ENCODE measurements around the gene SH3BP4. TPM values are rescaled to one million over a fixed set of nuclear protein-coding genes. Genes with fewer than 3 reads are reported as not detected.

SH3BP4 gene
- total RNA-seq, 1 donor, result 115 TPM

DNA sequence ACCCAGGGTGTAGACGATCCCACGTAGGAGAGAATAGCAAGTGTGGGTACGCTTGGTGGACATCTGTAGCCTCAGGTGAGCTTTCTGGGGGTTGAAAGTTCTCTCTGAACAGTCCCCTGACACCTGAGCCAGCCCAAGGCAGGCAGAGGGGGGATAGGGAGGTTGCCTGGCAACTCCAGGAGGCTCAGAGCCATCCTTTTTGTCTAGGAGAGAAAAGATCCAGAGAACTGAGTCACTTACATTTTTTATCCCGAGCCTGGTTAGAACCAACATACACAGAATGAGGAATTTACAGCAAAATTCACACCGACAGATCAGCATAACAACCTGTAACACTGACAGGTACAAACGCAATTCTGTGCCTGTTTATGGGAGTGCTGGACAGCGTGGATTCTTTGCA lies 113.2 kb downstream of the SH3BP4 start:
- TF ChIP-seq, protein P1, sequence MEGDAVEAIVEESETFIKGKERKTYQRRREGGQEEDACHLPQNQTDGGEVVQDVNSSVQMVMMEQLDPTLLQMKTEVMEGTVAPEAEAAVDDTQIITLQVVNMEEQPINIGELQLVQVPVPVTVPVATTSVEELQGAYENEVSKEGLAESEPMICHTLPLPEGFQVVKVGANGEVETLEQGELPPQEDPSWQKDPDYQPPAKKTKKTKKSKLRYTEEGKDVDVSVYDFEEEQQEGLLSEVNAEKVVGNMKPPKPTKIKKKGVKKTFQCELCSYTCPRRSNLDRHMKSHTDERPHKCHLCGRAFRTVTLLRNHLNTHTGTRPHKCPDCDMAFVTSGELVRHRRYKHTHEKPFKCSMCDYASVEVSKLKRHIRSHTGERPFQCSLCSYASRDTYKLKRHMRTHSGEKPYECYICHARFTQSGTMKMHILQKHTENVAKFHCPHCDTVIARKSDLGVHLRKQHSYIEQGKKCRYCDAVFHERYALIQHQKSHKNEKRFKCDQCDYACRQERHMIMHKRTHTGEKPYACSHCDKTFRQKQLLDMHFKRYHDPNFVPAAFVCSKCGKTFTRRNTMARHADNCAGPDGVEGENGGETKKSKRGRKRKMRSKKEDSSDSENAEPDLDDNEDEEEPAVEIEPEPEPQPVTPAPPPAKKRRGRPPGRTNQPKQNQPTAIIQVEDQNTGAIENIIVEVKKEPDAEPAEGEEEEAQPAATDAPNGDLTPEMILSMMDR (IDR thresholded peaks at IDR 0.05; ENCODE audit: insufficient read depth, low read depth, low read length), result no peak
- DNase-seq (ENCODE audit: low read depth), result no peak
- no peak overlapping the region for H3K4me3 ChIP-seq (ENCODE audit: low read depth, low read length)

DNA sequence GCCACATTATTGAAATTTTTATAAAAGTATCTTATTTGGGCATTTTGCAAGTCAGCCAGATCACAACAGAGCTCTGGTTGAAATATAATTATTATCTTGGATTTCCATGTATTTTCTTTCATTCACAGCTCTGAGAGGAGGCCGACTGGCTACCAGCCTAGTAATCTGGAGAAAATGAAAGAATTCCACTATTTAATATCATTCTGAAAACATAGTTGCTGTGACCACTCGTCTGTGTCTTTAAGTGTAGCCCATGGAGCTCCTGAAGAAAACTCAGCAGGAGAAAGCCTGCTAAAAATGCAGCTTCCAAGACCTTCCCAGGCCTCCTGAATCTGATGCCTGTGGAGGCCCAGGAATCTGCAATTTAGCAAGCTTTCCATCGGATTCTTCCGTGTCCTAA lies 114.7 kb downstream of the SH3BP4 start:
- TF ChIP-seq, protein P1 (IDR thresholded peaks at IDR 0.05; ENCODE audit: insufficient read depth, low read depth, low read length), result no peak
- no peak for DNase-seq (ENCODE audit: low read depth)
- H3K4me3 ChIP-seq (ENCODE audit: low read depth, low read length), result no peak overlapping the region

DNA sequence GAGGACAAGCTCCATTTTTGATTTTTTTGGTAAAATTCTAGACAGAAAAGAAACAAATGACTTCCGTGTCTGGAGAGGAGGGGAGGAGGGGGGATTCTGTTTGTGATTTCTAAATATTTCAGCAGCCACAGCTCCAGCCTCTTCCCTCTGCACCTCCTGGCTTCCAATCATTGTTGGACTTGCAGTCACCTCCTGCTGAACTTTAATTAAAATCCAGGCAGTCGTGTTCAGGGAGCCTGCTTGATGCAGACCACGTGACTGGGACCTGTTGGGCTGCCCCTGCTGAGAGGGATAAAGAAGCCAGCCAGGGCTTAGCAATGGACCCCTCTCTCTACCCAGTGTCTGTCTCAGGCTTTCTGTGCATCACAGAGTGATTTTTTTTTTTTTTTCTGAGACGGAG lies 115.1 kb downstream of the SH3BP4 start:
- TF ChIP-seq, protein P1 (IDR thresholded peaks at IDR 0.05; ENCODE audit: insufficient read depth, low read depth, low read length), result no peak
- DNase-seq (ENCODE audit: low read depth), result no peak
- no peak overlapping the region for H3K4me3 ChIP-seq (ENCODE audit: low read depth, low read length)

DNA sequence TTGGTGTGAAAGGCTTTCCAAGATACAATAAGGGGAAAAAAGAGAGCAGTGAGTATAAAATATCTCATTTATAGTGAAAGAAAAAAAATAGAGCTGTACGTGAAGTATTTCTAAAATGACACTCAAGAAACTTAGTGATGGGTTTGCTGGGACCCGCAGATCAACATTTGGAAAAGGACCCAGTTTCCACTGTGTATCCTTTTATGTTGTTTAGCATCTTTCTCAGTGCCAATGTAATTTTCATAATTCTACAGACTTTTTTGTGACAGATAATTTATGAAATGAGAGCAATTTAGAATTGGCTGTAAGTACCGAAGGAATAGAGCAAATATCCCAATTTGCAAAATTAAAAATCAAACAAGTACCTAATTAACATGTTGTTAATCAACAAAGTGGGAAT lies 116.9 kb downstream of the SH3BP4 start:
- TF ChIP-seq, protein P1 (IDR thresholded peaks at IDR 0.05; ENCODE audit: insufficient read depth, low read depth, low read length), result no peak
- H3K4me3 ChIP-seq (ENCODE audit: low read depth, low read length), result no peak overlapping the region
- DNase-seq (ENCODE audit: low read depth), result no peak

DNA sequence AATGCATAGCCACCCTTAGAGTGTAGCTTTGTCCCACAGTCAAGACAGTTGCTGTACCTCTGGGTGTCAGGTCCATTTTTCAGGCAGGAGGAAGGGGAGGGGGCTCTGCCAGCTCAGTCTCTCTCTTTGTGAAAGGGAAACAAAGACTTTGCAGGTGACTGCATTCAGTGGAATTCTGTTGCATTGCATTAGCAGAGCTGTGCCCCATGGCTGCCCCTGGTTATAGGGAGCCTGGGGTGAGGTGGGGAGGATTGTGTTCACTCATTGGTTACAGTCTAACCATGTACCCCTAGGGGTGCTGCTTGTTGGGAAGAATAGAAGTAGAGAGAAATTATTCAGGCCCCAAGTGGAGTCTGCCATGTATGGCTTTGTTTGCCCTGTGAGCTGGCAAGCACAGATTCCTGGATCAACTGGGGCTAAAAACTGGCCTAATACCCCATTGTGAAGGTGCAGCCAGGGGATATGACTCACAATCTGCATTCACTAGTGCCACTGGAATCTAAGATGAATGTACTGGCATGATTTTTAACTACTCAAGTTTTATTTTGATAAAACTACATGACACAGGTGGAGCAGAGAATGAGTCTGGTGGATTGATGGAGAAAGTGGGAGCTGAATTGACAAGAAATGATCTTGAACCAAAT lies 118.4 kb downstream of the SH3BP4 start:
- no peak for DNase-seq (ENCODE audit: low read depth)
- TF ChIP-seq, protein P1 (IDR thresholded peaks at IDR 0.05; ENCODE audit: insufficient read depth, low read depth, low read length), result no peak

DNA sequence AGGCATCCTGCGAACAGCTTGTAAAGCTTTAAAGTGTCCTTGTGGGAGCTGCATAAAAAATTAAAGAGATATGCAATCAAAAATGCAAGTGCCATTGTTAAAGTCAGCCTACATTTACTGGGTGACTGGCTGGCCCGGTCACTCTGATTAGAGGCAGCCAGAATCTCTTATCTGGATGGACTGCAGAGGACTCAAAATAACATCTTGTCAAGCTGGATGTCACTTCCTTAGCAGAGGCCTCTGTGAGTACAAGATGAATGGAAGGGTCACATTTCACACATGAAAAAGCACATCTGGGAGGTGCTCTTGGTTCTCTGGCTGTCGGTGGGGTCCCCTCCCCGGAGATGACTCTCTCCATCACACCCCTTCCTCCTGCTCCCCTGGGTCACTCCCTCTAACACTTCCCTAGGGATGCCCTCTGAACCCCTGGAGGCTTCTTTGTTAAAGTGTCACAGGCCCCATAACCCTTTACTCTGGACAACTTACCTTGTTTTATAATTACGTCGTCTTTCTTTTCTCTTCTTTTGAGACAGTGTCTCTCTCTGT lies 122.1 kb downstream of the SH3BP4 start:
- H3K4me3 ChIP-seq (ENCODE audit: low read depth, low read length), result no peak overlapping the region
- TF ChIP-seq, protein P1 (IDR thresholded peaks at IDR 0.05; ENCODE audit: insufficient read depth, low read depth, low read length), result no peak
- DNase-seq (ENCODE audit: low read depth), result no peak

More for the DNA sequence above, 118.4 kb downstream of the SH3BP4 start:
- H3K4me3 ChIP-seq (ENCODE audit: low read depth, low read length), result no peak overlapping the region

DNA sequence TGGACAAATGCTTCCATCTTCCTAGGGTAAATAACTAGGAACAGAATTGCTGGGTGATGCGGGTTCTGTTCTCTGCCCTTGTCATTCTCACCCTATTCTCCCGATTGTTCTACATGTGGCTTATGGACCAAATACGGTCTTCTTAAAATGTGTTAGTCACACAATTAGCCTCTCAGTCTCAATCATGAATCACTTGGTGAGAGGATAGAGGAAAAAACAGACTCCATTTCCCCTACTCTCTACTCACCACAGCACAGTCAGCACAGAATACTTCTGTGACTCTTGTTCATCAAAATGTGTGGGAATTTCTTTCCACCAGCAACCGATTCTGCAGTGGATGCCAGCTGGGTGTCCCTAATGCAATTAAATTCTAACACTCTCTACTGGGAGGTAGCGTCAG lies 125.2 kb downstream of the SH3BP4 start:
- H3K4me3 ChIP-seq (ENCODE audit: low read depth, low read length), result no peak overlapping the region
- no peak for DNase-seq (ENCODE audit: low read depth)
- TF ChIP-seq, protein P1 (IDR thresholded peaks at IDR 0.05; ENCODE audit: insufficient read depth, low read depth, low read length), result no peak

Data from fibroblast of villous mesenchyme (primary cell).